ENCODE results near the gene OSBPL5.
A peak's percentile ranks its signal among the peaks of the same experiment; 100 is the strongest.
"Not testable (repeated sequence)": the region's sequence is repeated elsewhere in the genome, so short reads cannot be mapped to it uniquely, and the experiment has no call there.

The OSBPL5 gene

GRCh38 chr11:3120071-3120792 is 44.9 kb downstream of the OSBPL5 start:
- DNase-seq = no peak

DNA sequence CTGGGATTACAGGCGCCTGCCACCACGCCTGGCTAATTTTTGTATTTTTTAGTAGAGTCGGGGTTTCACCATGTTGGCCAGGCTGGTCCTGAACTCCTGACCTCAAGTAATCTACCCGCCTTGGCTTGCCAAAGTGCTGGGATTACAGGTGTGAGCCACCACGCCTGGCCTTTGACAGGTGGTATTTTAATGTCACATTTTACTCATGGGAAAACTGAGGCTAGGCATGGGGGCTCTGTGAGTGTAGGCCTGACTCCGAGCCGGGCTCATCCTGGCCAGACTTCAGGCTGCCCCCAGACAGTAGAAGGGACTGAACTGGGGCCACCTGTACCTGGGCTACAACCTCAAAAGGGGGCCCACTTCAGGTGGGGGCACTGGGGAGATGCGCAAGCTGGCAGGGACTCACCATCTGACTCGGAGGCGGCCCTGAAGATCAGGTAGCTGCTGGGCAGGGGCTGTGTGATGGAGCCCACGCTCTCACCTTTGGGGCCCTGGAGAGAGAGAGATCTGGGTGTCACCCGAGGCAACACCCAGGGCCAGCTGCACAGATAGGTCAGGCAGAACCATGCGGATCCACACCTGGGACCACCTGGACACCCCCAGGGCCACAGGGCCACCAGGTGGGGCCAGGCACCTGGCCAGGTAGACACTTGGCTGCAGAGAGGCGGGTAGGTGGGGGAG is 45.8 kb downstream of the OSBPL5 start:
- DNase-seq = no peak

- DNase-seq = no peak
These were observed 49.8 kb downstream of the OSBPL5 start for GRCh38 chr11:3115321-3115720.

DNA sequence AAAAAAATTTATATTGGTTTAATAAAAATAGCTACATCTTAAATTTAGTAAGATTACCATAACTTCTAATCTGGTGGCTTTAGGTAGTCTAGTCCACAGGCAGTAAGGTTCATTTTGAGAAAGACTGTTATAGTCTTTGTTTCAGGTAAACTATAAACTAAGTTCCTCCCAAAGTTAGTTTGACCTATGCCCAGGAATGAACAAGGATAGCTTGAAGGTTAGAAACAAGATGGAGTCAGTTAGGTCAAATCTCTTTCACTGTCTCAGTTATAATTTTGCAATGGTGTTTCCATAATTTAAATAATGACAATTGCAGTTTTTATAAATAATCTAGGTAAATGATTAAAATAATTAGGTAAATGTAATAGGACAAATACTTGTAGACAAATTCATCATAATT is 51.4 kb downstream of the OSBPL5 start:
- DNase-seq = not testable (repeated sequence)

DNA sequence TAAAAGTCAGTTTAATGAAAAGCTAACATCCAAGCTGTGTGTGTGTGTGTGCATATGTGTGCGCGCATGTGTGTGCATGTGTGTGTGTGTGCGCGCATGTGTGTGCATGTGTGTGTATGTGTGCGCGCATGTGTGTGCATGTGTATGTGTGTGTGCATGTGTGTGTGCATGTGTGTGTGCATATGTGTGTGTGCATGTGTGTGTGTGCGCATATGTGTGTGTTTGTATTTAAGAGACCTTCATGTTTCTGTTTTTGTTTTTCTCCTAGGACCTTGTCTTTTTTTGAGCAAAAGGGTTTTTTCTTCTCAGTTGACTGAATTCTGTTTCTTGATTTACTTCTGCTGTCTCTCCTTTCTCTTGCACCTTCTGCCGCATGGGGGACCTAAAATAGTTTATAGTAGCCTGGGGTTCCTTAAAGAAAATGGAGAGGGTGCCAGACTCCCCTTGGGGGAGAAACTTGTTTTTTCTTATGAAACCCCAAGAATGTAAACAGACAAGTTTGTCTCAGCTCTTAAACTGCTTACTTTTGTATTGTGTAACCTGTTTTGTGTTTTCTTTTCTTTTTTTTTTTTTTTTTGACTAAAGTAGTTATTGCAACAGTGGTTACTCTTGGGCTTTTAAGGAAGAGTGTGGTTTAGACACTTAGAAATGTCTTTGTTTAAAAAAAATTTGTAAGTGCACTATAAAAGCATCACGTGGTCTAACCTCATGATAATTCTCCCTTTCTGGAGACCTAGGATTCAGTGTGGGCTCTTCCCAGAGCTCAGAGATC is 53.0 kb downstream of the OSBPL5 start:
- no peak for DNase-seq

DNA sequence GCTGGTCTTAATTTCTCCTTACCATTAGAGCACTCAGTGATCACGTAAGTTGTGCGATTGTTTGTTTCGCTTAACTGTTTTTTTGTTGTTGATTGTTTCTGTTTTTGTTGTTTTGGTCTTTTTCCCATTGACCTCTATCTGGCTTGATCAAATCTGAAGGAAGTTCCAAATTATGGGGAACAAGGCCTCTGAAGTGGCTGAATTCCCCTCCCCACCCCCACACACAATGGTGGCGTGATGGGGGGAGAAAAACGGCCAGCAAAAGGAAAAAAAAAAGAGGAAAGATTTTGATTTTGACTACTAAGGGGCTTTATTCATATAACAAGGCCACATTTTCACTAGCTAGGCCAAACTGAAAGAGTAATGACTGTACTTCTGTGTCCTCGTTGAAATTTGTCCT is 53.6 kb downstream of the OSBPL5 start:
- no peak for DNase-seq

GRCh38 chr11:3109921-3110706 is 55.0 kb downstream of the OSBPL5 start:
- DNase-seq = peak; percentile 39

GRCh38 chr11:3109434-3109833 is 55.7 kb downstream of the OSBPL5 start:
- no peak for DNase-seq

DNA sequence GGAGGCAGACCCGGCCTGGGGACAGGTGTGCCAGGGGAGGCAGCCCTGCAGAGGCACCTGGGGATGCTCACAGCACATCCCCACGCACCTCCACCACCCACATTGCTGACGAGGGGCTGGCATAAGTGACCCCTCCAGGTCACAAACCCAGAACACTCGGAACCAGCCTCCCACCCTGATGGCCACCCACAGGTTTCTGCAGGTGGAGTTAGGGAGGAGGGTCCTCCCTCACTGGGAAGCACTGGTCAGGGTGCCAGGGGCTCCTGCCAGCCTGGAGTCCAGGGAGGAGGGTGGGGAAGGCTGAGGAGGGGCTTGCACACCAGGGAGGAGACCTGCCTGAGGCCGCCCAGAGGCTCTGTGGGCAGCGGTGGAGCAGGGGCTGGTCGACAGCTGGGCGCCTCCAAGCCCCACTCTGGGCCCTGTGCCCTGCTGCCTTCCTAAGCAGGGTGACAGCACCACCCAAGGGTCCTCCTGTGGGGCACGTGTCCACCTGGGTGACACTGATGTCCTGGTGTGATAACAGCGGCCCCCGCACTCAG is 56.9 kb downstream of the OSBPL5 start:
- DNase-seq = no peak

GRCh38 chr11:3107608-3108182 is 57.4 kb downstream of the OSBPL5 start:
- DNase-seq = no peak

GRCh38 chr11:3106736-3107524 is 58.2 kb downstream of the OSBPL5 start:
- no peak for DNase-seq

DNA sequence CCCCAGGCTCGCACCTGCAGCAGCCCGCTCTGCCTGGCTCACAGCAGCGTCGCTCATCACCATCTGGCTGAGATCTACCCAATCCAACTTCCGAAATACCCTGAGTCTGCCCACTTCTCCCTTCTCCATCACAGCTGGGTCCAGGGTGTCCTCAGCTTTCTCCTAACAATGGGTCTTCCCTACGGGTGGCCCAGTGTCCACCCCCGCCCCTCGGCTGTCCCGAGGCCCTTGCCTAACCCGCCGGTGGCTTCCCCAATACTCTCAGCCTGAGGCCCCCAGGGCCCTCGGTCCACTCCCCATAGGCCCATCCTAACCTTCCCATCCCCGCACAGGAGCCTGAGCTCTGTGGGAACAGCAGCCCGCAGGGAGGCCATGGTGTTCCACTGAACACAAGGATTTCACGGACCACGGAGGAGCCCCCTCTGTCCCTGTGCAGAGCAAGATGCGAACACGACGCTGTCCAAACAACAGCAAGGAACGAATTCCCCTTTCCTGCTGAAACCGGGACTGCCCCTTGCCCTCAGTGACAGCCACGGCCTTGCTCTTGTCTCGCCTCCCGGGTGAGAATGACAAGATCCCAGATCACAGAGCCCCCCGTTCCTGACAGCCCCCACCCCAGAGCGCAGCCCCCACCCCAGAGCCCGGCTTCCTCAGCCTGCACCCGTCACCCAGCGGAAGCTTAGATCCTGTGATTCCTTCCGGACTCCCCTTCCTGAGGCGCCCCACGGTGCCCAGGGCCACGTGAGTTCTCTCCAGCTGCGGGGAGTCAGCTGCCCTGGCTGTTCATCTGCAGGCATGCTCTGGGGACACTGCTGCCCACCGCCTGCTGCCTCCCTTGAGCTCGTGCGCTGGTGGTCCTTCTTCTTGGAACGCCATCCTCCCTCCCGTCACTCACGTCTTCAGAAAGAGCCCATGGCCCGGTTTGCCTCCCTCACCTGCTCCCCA is 59.0 kb downstream of the OSBPL5 start:
- DNase-seq = no peak

- DNase-seq = no peak
These were observed 59.9 kb downstream of the OSBPL5 start for GRCh38 chr11:3104961-3105790.

- DNase-seq = no peak
These were observed 60.9 kb downstream of the OSBPL5 start for GRCh38 chr11:3104051-3104714.

DNA sequence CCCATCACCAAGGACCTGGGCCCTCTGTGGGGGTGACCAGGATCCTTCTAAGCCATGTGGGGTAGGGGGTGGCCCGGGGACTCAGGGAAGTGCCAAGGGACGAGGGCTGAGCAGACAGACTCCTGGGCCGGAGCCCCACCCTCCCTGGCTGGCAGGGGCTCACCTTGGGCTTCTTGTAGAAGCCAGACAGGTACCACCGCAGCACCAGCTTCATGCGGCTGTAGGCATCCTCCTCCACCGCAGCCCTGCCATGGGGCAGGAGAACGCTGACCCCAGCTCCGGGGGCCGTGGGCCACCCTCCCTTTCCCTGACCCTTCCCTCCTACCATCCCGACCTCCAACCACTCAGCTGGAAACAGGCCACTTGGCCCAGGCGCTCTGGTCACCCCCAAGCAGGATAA is 62.0 kb downstream of the OSBPL5 start:
- no peak for DNase-seq

- no peak for DNase-seq
These were observed 62.5 kb downstream of the OSBPL5 start for GRCh38 chr11:3102641-3102921.

- DNase-seq = no peak
These were observed 63.0 kb downstream of the OSBPL5 start for GRCh38 chr11:3101921-3102640.

DNA sequence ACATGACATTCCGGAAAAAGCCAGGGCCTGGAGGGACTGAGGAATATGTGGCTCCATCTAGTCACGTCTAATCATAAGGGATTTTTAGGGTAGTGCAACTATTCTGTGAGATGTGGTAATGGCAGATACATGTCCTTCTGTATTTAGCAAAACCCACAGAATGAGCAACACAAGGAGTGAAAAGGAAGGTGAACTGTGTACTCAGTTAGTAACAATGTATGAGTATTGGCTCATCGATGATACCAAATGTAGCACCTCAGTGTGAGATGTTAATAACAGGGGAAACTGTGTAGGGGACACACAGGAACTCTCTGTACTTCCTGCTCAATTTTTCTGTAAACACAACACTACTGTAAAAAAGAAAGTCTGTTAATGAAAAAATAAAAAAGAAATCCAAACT is 65.9 kb downstream of the OSBPL5 start:
- DNase-seq = no peak
